Activated CD8-positive, alpha-beta memory T cell treated with anti-CD3 and anti-CD28 coated beads, Interleukin-2, amount 50 U/mL, for 1 hour (primary cell): ENCODE results near the gene RTRAF.

Experiments
- DNase-seq: peaks from one replicate; pipeline ENCODE4 v3.0.0-alpha.2; 2020; ENCODE audit errors: extremely low read depth

Gene RTRAF

DNA sequence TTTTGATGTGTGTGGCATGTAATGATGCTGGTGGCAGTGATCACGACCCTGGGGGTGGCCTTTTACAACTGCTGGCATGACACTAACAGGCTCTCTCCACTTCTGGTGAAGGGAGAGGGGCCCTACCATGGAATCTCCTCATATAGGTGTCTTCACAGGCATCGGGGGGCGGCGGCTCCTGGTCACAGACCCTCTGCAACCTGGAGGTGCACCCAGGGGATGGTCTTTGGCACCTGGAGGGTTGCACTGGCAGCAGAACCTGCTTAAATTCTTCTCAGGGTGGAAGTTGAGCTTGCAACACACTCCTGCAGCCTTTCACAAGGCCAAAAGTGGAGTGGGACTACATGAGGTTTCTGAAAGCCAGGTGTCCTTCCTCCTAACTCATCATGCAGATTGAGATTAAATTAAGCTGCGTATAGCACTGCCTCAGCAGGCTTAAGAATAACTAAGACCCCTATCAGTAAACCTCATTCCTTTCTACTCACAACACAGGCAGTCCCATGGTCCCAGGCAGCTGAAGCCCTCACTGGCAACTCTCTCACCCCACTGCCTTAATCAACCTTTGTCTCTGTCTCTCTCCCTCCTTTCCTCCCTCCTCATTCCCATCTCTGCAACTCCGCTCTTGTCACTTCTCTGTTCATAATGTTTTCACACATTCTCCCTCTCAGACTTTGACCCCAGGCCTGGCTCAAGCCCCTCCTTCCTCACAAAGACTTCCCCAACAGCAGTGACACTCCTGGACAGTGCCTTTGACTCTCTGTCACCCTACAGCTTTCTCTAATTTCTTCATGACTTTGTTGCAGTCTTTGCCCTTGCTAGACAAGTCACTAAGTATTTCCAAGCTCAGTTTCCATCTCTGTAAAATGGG lies 60.6 kb downstream of the RTRAF start:
- DNase-seq: no peak

DNA sequence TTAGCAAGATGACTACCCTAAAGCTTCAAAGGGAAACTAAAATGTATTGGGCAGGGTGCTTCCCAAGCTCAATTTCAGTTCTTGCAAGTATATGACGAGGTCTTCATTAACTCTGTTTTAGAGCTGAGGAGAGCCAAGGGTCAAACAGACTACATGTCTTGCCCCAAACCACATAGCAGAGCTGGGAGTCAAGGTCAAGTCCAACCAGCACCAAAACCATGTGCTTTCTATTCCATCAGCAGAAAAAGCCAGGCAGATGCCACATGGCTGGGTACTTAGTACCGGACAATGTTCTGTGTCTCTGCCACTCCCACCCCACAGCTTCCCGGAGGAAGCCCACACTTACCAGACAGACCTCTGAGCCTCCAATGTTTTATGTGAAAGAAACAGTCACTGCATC lies 61.9 kb downstream of the RTRAF start:
- no peak for DNase-seq

DNA sequence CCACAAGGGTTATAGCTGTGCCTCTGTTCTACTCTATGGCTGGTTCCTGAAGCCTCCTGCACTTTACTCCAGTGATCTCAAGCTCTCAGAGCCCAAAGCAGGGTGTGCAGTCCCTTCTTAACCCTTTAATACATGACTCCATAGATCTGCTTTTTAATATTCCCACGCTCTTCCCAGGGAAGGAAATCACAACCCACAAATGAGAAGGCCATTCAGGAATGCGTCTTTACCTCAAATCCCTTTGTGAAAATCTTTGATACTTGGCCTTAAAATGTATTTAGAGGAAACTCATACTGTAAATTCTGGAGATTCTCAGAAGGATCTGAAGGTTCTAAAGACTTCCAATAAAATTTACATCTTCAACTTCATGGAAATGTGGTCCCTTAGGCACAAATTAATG lies 62.5 kb downstream of the RTRAF start:
- no peak for DNase-seq

DNA sequence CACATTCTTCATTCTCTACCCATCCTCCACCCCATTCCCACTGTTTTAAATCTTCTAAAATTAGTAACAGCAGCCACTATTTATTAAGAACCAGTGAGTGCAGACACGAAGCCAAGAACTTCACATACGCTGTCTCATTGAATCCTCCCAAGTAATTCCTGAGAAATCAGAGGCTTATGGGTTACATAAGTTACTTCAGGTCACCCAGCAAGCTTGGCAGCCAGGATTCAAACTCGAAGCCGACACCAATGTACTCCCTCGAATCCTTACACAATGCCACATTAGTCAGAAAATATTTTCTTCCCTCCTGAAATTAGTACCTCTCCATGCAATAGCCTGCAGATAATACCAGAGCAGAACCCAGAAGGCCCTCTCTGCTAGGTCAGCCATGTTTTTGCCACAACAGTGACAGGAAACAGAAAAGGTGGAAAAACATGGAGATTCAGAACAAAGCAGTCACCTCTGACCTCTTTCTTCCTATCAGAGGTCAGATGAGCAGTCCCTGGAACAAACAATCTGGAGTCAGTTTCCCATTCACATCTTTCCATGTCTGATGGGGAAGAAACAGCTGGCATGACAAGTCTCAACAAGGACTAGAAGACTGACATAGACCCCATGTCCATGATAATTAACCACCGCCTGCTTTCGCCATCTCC lies 63.1 kb downstream of the RTRAF start:
- DNase-seq: no peak

DNA sequence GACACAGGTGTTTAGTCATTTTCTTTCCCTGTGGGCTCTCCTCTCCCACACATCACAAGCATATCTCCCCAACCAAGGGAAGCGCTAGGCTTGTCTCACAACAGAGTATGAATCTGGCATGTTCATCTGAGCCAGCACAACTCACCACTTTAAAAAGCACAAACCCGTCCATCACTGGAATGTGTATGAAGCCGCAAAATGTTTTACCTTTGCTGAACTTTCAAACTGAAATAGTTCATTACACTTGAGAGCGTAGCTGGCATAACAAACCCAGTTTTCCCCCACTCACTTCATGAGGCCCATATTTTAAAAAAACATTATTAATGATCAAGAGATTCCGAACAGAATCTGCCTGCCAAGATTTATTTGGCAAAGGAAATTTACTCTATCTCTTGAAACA lies 63.7 kb downstream of the RTRAF start:
- DNase-seq: no peak

DNA sequence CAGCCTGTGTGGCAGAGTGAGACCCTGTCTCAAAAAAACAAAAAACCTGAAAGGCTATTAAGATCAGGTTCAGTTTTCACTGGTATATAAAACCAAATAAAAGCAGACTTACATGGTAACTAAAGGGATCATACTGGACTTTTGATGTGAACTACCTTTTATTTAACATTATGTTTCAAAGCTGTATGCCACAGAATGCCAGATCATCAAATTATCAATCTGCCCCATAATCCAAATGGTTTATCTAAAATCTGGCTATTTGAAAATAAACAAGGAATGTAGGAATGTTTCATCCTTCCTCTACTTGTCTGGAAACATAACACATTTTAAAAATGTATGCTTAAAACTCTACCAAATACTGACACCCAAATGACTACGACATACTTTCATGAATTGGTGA lies 65.3 kb downstream of the RTRAF start:
- DNase-seq: no peak

DNA sequence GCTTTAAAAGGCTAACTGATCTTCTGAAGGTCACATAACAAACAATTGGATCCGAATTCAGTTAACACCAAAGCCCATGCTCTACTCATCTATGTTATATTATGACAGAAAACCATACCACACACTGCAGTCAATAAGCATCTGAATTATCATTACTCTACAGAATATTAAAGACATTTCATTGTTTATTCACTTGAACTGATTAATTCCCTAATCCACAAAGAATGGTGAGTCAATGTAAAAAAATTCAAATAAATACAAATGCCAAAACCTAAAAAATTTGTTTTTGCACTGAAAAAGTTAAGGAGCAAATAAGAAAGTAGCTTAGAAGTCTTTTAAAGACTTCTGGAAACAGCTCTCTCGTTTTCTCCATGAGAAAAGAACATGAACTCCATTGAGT lies 65.8 kb downstream of the RTRAF start:
- DNase-seq: no peak

DNA sequence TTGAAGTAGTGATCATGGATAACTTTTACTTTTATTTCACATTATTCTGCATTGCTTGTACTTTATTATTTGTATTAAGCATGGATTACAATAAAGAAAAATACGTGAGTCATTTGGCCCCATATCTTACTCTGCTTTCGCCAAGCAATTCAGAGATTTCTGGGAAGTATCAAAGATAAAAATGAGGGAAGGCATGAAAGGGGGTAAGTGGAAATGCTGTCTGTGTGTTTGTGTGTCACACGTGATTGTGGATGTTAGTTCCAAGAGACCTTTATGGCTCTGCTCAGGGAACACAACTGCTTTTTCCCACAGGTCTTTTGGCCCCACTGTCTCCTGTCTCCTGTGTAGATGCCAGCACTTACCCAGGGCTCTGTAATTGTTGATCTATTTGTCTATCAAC lies 69.0 kb downstream of the RTRAF start:
- no peak for DNase-seq

DNA sequence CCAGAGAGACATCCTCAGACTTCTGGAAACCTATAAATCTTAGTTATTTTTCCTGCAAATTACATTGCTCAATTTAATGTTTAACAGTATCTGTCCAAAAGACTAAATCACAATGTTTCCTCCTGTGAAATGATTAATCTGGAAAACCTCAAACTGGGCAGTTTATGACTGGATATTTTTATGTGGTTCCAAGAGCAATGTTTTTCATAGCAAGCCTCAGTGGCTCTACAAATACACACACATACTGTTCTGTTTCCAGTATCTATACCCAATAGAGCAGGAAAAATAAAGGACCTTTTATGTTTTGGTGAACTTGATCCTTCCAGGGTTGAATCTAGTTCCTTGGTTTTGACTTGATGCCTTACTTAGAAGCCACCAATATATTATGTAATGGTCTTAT lies 70.3 kb downstream of the RTRAF start:
- DNase-seq: no peak

DNA sequence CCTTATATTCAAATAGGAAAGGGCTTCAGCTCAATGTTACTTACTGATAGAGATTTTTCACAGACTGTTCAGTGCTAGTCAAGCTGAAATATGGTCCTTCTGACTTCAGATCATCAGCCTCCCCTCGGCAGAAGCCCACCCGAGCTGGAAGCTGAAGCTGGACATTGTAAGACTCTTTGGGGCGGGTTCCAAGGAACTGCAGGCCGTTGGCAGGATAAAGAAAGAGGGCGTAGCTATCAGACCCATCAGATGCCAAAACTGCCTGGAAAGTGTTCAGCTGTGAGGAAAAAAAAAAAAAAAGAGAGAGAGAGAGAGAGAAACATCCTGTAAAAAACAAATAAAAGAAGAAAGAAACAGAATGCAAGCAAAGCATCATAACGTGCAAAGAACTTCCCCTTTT lies 70.7 kb downstream of the RTRAF start:
- no peak for DNase-seq
